ENCODE data around the gene RCBTB2.

- no peak for TF ChIP-seq CTCF (conservative IDR thresholded peaks at IDR 0.05)
- TF ChIP-seq ZFX (IDR thresholded peaks at IDR 0.05): no peak
Measured at GRCh38 chr13:48533961-48534600, 1.2 kb upstream of the RCBTB2 start.
